Raji (cell line): Measurements from ENCODE around the gene GIMAP8.

ENCODE experiments used
- POLR2A ChIP-seq: IDR thresholded peaks from 2 replicates; pipeline ENCODE4 v1.6.1; 2011; ENCODE audit warnings: low read depth, low read length, control low read depth; ENCODE audit not compliant: insufficient read depth

The GIMAP8 gene

GRCh38 chr7:150450491-150451001, at the start of gene GIMAP8:
Gene GIMAP8 (plus strand): TSS chr7:150450630. CDS start chr7:150466699, 16,069 bp downstream.
- TF ChIP-seq POLR2A = no peak

- no peak for TF ChIP-seq POLR2A
These were observed 49.5 kb upstream of the GIMAP8 start for GRCh38 chr7:150400788-150401423.

- TF ChIP-seq POLR2A = no peak
These were observed 49.0 kb upstream of the GIMAP8 start for GRCh38 chr7:150401424-150401790.

- TF ChIP-seq POLR2A = no peak
These were observed 48.4 kb upstream of the GIMAP8 start for GRCh38 chr7:150401861-150402631.

- no peak for TF ChIP-seq POLR2A
These were observed 47.6 kb upstream of the GIMAP8 start for GRCh38 chr7:150402671-150403321.

GRCh38 chr7:150403376-150404171, 46.9 kb upstream of the GIMAP8 start:
- no peak for TF ChIP-seq POLR2A

- no peak for TF ChIP-seq POLR2A
These were observed 46.1 kb upstream of the GIMAP8 start for GRCh38 chr7:150404172-150404804.

GRCh38 chr7:150404805-150405583, 45.4 kb upstream of the GIMAP8 start:
- TF ChIP-seq POLR2A = peak; percentile 68

- no peak; the same call in 1 of the 2 replicates for TF ChIP-seq POLR2A
These were observed 44.7 kb upstream of the GIMAP8 start for GRCh38 chr7:150405584-150406311.

- TF ChIP-seq POLR2A = no peak
These were observed 44.2 kb upstream of the GIMAP8 start for GRCh38 chr7:150406312-150406566.

- peak; percentile 29; the same call in 1 of the 2 replicates for TF ChIP-seq POLR2A
These were observed 43.6 kb upstream of the GIMAP8 start for GRCh38 chr7:150406567-150407421.

- no peak for TF ChIP-seq POLR2A
These were observed 42.6 kb upstream of the GIMAP8 start for GRCh38 chr7:150407588-150408392.
